Activated naive CD4-positive, alpha-beta T cell treated with anti-CD3 and anti-CD28 coated beads, Interleukin-2, amount 10 ng/mL, durations not matched to agents 7 days and 5 days (primary cell): ENCODE measurements around the gene PLCB4.

Source experiments
- CTCF ChIA-PET: fragments of 350-600 bp; sonication (Branson Sonifier 250); formaldehyde crosslinking; loops from one replicate; lab custom pipeline; 2021; ENCODE audit warnings: antibody characterized with exemption; lab: Charles Lee
- DNase-seq: peaks from one replicate; pipeline ENCODE4 v3.0.0-alpha.2; 2020
- H3K27ac Mint-ChIP-seq: one replicate; pipeline ENCODE4 v1.8.0; 2021; ENCODE audit warnings: mild to moderate bottlenecking, moderate library complexity, mixed read lengths
- H3K27me3 Mint-ChIP-seq: one replicate; pipeline ENCODE4 v1.8.0; 2021; ENCODE audit warnings: mild to moderate bottlenecking, mixed read lengths
- H3K36me3 Mint-ChIP-seq: one replicate; pipeline ENCODE4 v1.8.0; 2021; ENCODE audit warnings: mixed read lengths
- H3K4me1 Mint-ChIP-seq: one replicate; pipeline ENCODE4 v1.8.0; 2021; ENCODE audit warnings: mixed read lengths
- H3K4me3 Mint-ChIP-seq: one replicate; pipeline ENCODE4 v1.8.0; 2021; ENCODE audit warnings: mild to moderate bottlenecking, moderate library complexity, mixed read lengths
- H3K9me3 Mint-ChIP-seq: one replicate; pipeline ENCODE4 v1.8.0; 2021; ENCODE audit warnings: mixed read lengths

The PLCB4 gene

GRCh38 chr20:9332791-9333479, 264.0 kb downstream of the PLCB4 start:
- Mint-ChIP-seq H3K27ac (no peak overlapping the region), H3K9me3 (no peaks in the 10 kb centered on the region), H3K4me3 (no peak overlapping the region), H3K27me3 (no peaks in the 10 kb centered on the region), H3K36me3 (no peaks in the 10 kb centered on the region), H3K4me1 (no peaks in the 10 kb centered on the region)
- no peak for DNase-seq
- CTCF ChIA-PET, result no interaction called here

- Mint-ChIP-seq H3K4me1 (no peaks in the 10 kb centered on the region), H3K4me3 (no peak overlapping the region)
Observed at GRCh38 chr20:9334866-9335265, 266.0 kb downstream of the PLCB4 start.

GRCh38 chr20:9338101-9338500, 269.2 kb downstream of the PLCB4 start:
- no peaks in the 10 kb centered on the region for H3K9me3 Mint-ChIP-seq

More at GRCh38 chr20:9334866-9335265, 266.0 kb downstream of the PLCB4 start:
- CTCF ChIA-PET, result no interaction called here
- H3K36me3 Mint-ChIP-seq, result no peaks in the 10 kb centered on the region
- H3K9me3 Mint-ChIP-seq, result no peaks in the 10 kb centered on the region
- DNase-seq, result no peak
- H3K27ac Mint-ChIP-seq, result no peak overlapping the region
- H3K27me3 Mint-ChIP-seq, result no peaks in the 10 kb centered on the region

GRCh38 chr20:9339708-9340107, 270.8 kb downstream of the PLCB4 start:
- Mint-ChIP-seq H3K4me3 (no peak overlapping the region), H3K9me3 (no peaks in the 10 kb centered on the region), H3K36me3 (no peaks in the 10 kb centered on the region), H3K27ac (no peak overlapping the region), H3K27me3 (no peaks in the 10 kb centered on the region), H3K4me1 (no peaks in the 10 kb centered on the region)
- CTCF ChIA-PET, result no interaction called here
- no peak for DNase-seq

More at GRCh38 chr20:9338101-9338500, 269.2 kb downstream of the PLCB4 start:
- no peak overlapping the region for H3K4me3 Mint-ChIP-seq
- no peaks in the 10 kb centered on the region for H3K27me3 Mint-ChIP-seq
- no peaks in the 10 kb centered on the region for H3K36me3 Mint-ChIP-seq
- H3K4me1 Mint-ChIP-seq, result no peaks in the 10 kb centered on the region
- DNase-seq, result no peak
- no peak overlapping the region for H3K27ac Mint-ChIP-seq
- CTCF ChIA-PET, result no interaction called here

- CTCF ChIA-PET, result no interaction called here
- Mint-ChIP-seq H3K36me3 (no peaks in the 10 kb centered on the region), H3K4me1 (no peaks in the 10 kb centered on the region), H3K27me3 (no peaks in the 10 kb centered on the region), H3K9me3 (peaks cover 1% of the 10 kb centered on the region), H3K4me3 (no peak overlapping the region), H3K27ac (no peak overlapping the region)
- DNase-seq, result no peak
Observed at GRCh38 chr20:9342651-9343050, 273.8 kb downstream of the PLCB4 start.

GRCh38 chr20:9344083-9344920, 275.4 kb downstream of the PLCB4 start:
- H3K27ac Mint-ChIP-seq, result no peak overlapping the region
- H3K36me3 Mint-ChIP-seq, result no peaks in the 10 kb centered on the region
- DNase-seq, result no peak
- CTCF ChIA-PET, result interaction anchor here (0.6 kb wide), 1 partner anchor 57 kb away, joined by 3 read pairs; no protein-coding TSS in a partner anchor
- no peaks in the 10 kb centered on the region for H3K4me1 Mint-ChIP-seq
- no peaks in the 10 kb centered on the region for H3K27me3 Mint-ChIP-seq
- no peak overlapping the region for H3K4me3 Mint-ChIP-seq
- H3K9me3 Mint-ChIP-seq, result peaks cover 1% of the 10 kb centered on the region

- no peaks in the 10 kb centered on the region for H3K27me3 Mint-ChIP-seq
- H3K9me3 Mint-ChIP-seq, result peaks cover 1% of the 10 kb centered on the region
- CTCF ChIA-PET, result no interaction called here
Observed at GRCh38 chr20:9348316-9348715, 279.4 kb downstream of the PLCB4 start.

GRCh38 chr20:9348747-9349146, 279.9 kb downstream of the PLCB4 start:
- Mint-ChIP-seq H3K4me3 (no peak overlapping the region), H3K27ac (no peak overlapping the region)
- DNase-seq, result no peak

More at GRCh38 chr20:9348316-9348715, 279.4 kb downstream of the PLCB4 start:
- no peaks in the 10 kb centered on the region for H3K4me1 Mint-ChIP-seq
- no peak for DNase-seq
- H3K4me3 Mint-ChIP-seq, result no peak overlapping the region
- H3K27ac Mint-ChIP-seq, result no peak overlapping the region
- no peaks in the 10 kb centered on the region for H3K36me3 Mint-ChIP-seq

GRCh38 chr20:9349249-9349648, 280.4 kb downstream of the PLCB4 start:
- Mint-ChIP-seq H3K27me3 (no peaks in the 10 kb centered on the region), H3K36me3 (no peaks in the 10 kb centered on the region), H3K4me3 (no peak overlapping the region), H3K4me1 (no peaks in the 10 kb centered on the region), H3K9me3 (peaks cover 1% of the 10 kb centered on the region), H3K27ac (no peak overlapping the region)
- CTCF ChIA-PET, result no interaction called here
- no peak for DNase-seq

More at GRCh38 chr20:9348747-9349146, 279.9 kb downstream of the PLCB4 start:
- H3K4me1 Mint-ChIP-seq, result no peaks in the 10 kb centered on the region
- H3K36me3 Mint-ChIP-seq, result no peaks in the 10 kb centered on the region
- no peaks in the 10 kb centered on the region for H3K27me3 Mint-ChIP-seq
- H3K9me3 Mint-ChIP-seq, result peaks cover 1% of the 10 kb centered on the region
- CTCF ChIA-PET, result no interaction called here

- CTCF ChIA-PET, result no interaction called here
- no peaks in the 10 kb centered on the region for H3K4me1 Mint-ChIP-seq
Observed at GRCh38 chr20:9352739-9353138, 283.9 kb downstream of the PLCB4 start.

GRCh38 chr20:9353180-9353915, 284.5 kb downstream of the PLCB4 start:
- H3K9me3 Mint-ChIP-seq, result no peaks in the 10 kb centered on the region
- no peak overlapping the region for H3K27ac Mint-ChIP-seq
- H3K4me1 Mint-ChIP-seq, result no peaks in the 10 kb centered on the region
- H3K27me3 Mint-ChIP-seq, result no peaks in the 10 kb centered on the region
- H3K36me3 Mint-ChIP-seq, result no peaks in the 10 kb centered on the region
- no peak overlapping the region for H3K4me3 Mint-ChIP-seq
- DNase-seq, result no peak
- CTCF ChIA-PET, result no interaction called here

More at GRCh38 chr20:9352739-9353138, 283.9 kb downstream of the PLCB4 start:
- H3K27me3 Mint-ChIP-seq, result no peaks in the 10 kb centered on the region
- no peak overlapping the region for H3K4me3 Mint-ChIP-seq
- H3K36me3 Mint-ChIP-seq, result no peaks in the 10 kb centered on the region
- DNase-seq, result no peak
- no peak overlapping the region for H3K27ac Mint-ChIP-seq
- no peaks in the 10 kb centered on the region for H3K9me3 Mint-ChIP-seq

- CTCF ChIA-PET, result no interaction called here
- Mint-ChIP-seq H3K4me3 (no peak overlapping the region), H3K27ac (no peak overlapping the region), H3K9me3 (no peaks in the 10 kb centered on the region), H3K4me1 (no peaks in the 10 kb centered on the region), H3K27me3 (no peaks in the 10 kb centered on the region), H3K36me3 (no peaks in the 10 kb centered on the region)
- DNase-seq, result no peak
Observed at GRCh38 chr20:9353916-9354276, 285.0 kb downstream of the PLCB4 start.

GRCh38 chr20:9354579-9354978, 285.7 kb downstream of the PLCB4 start:
- H3K9me3 Mint-ChIP-seq, result no peaks in the 10 kb centered on the region
- H3K4me3 Mint-ChIP-seq, result no peak overlapping the region
- no peak for DNase-seq
- CTCF ChIA-PET, result no interaction called here
- no peaks in the 10 kb centered on the region for H3K36me3 Mint-ChIP-seq
- no peak overlapping the region for H3K27ac Mint-ChIP-seq
- H3K27me3 Mint-ChIP-seq, result no peaks in the 10 kb centered on the region
- H3K4me1 Mint-ChIP-seq, result no peaks in the 10 kb centered on the region

GRCh38 chr20:9358001-9358400, 289.1 kb downstream of the PLCB4 start:
- H3K4me3 Mint-ChIP-seq, result no peak overlapping the region
- no peaks in the 10 kb centered on the region for H3K36me3 Mint-ChIP-seq
- CTCF ChIA-PET, result no interaction called here
- no peak for DNase-seq
- H3K9me3 Mint-ChIP-seq, result no peaks in the 10 kb centered on the region
- H3K27me3 Mint-ChIP-seq, result no peaks in the 10 kb centered on the region
- no peak overlapping the region for H3K27ac Mint-ChIP-seq
- no peaks in the 10 kb centered on the region for H3K4me1 Mint-ChIP-seq
